HG02798 (cell line): Measurements from ENCODE around the gene DCAF15.
A peak's percentile ranks its signal among the peaks of the same experiment; 100 is the strongest.
"Not testable (repeated sequence)": the region's sequence is repeated elsewhere in the genome, so short reads cannot be mapped to it uniquely, and the experiment has no call there.

Source experiments
- ATAC-seq: cut with Tn5 transposase; IDR thresholded peaks from one replicate; pipeline ENCODE4 v1.9.1; 2021; ENCODE audit warnings: mild to moderate bottlenecking; ENCODE audit not compliant: unreplicated experiment, poor library complexity

The DCAF15 gene

GRCh38 chr19:13952154-13952930 is at the start of gene DCAF15:
Gene DCAF15, plus strand, starts transcription at chr19:13952509. Its CDS starts 4 bp downstream, at chr19:13952513.
- ATAC-seq = peak; percentile 98

GRCh38 chr19:13902993-13903555 is 49.2 kb upstream of the DCAF15 start:
- ATAC-seq = no peak

GRCh38 chr19:13905634-13906520 is 46.4 kb upstream of the DCAF15 start, which contains the start of the genes BRME1 and CC2D1A:
Gene BRME1, minus strand, starts transcription at chr19:13906117. Its CDS starts 1,225 bp downstream, at chr19:13904892.
Gene CC2D1A, plus strand, starts transcription at chr19:13906201. Its CDS starts 241 bp downstream, at chr19:13906442.
- peak; percentile 96 for ATAC-seq

- no peak for ATAC-seq
Observed at GRCh38 chr19:13906521-13906904, 45.8 kb upstream of the DCAF15 start.

GRCh38 chr19:13906910-13907309 is 45.4 kb upstream of the DCAF15 start:
- ATAC-seq = no peak

- no peak for ATAC-seq
Observed at GRCh38 chr19:13908674-13909073, 43.6 kb upstream of the DCAF15 start.

- no peak for ATAC-seq
Observed at GRCh38 chr19:13909430-13909829, 42.9 kb upstream of the DCAF15 start.

GRCh38 chr19:13913352-13913751 is 39.0 kb upstream of the DCAF15 start:
- ATAC-seq = no peak

- no peak for ATAC-seq
Observed at GRCh38 chr19:13914777-13915176, 37.5 kb upstream of the DCAF15 start.

GRCh38 chr19:13917888-13918406 is 34.4 kb upstream of the DCAF15 start:
- ATAC-seq = no peak

GRCh38 chr19:13918726-13919411 is 33.4 kb upstream of the DCAF15 start:
- no peak for ATAC-seq

- ATAC-seq = no peak
Observed at GRCh38 chr19:13920524-13920923, 31.8 kb upstream of the DCAF15 start.

- no peak for ATAC-seq
Observed at GRCh38 chr19:13920940-13921747, 31.2 kb upstream of the DCAF15 start.

- ATAC-seq = not testable (repeated sequence)
Observed at GRCh38 chr19:13922118-13922517, 30.2 kb upstream of the DCAF15 start.

GRCh38 chr19:13923194-13923987 is 28.9 kb upstream of the DCAF15 start:
- ATAC-seq = no peak

- no peak for ATAC-seq
Observed at GRCh38 chr19:13926010-13926409, 26.3 kb upstream of the DCAF15 start.

- ATAC-seq = no peak
Observed at GRCh38 chr19:13926715-13927114, 25.6 kb upstream of the DCAF15 start.

GRCh38 chr19:13929340-13929739 is 23.0 kb upstream of the DCAF15 start:
- ATAC-seq = no peak
